Measurements from ENCODE around the gene PNLIPRP2.

DNA sequence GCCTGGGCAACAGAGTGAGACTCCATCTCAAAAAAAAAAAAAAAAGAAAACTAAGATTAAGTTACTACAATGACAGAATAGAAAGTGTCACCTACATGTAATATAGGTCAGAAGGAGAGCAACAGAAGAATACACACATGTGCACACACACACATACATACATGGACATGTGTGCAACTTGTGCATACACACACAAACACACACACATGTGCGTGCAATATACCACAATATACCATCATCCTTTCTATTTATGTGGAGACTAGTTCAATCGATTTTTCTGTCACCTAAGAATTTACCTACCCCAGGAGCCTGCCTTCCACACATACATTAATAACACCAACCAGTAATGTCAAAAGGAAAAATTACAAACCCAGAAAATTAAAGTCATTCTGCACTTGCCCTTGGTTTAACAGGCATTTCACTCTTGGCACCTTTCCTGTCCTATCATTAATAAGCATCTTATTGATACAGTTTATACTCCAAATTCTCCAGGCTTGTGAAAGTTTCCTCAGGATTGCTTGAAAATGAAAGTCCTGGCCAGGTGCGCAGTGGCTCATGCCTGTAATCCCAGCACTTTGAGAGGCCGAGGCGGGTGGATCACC lies 27.5 kb upstream of the PNLIPRP2 start:
- no peak for TF ChIP-seq EZH2 (IDR thresholded peaks at IDR 0.05)
- TF ChIP-seq POLR2AphosphoS5 (IDR thresholded peaks at IDR 0.05; ENCODE audit: borderline replicate concordance, low read depth, low read length), result no peak
- TF ChIP-seq FOXP2 (optimal IDR thresholded peaks at IDR 0.05; ENCODE audit: control extremely low read depth, extremely low read length, insufficient read depth), result no peak

Measured in SK-N-MC (cell line).